GM23248 (cell line): ENCODE data around the gene MEG3.

Experiments
- EZH2 ChIP-seq: fragments of 200-600 bp; sonication (generic); IDR thresholded peaks from 2 replicates; pipeline ENCODE4 v1.6.1; 2018; ENCODE audit warnings: antibody characterized with exemption, mild to moderate bottlenecking; ENCODE audit not compliant: insufficient read depth, poor library complexity, severe bottlenecking
- EZH2phosphoT487 ChIP-seq: fragments of 200-600 bp; sonication (generic); IDR thresholded peaks from 2 replicates; pipeline ENCODE4 v1.6.1; 2018; ENCODE audit warnings: antibody characterized with exemption, moderate library complexity, mild to moderate bottlenecking, low read depth; ENCODE audit not compliant: insufficient read depth

DNA sequence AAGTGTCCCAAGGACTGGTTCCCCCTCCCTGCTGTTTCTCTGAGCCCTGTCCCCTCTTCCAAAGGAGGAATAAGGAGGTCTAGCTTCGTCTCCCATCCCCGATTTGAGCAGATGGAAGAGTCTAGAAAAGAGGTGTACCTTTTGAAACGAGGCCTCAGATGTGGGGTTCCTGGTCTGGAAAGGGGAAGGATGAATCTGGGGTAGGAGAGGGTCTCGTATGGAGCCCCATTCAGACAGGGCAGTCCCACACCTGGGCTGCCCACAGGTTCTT, 13.3 kb downstream of the MEG3 start:
- TF ChIP-seq EZH2 (no peak), EZH2phosphoT487 (no peak)
